GM23248 (cell line): ENCODE results near the gene OR2A1. TPM values are rescaled to one million over a fixed set of nuclear protein-coding genes. Genes with fewer than 3 reads are reported as not detected.
"Not testable (repeated sequence)": the region's sequence is repeated elsewhere in the genome, so short reads cannot be mapped to it uniquely, and the experiment has no call there.

Source experiments
- DNase-seq: peaks from one replicate; pipeline ENCODE4 v3.0.0-alpha.2; 2015
- H2AFZ ChIP-seq: fragments of 200-600 bp; sonication (generic); 2 replicates; pipeline ENCODE4 v1.6.1; 2016; ENCODE audit warnings: antibody characterized with exemption
- H3F3A ChIP-seq: fragments of 200-600 bp; sonication (generic); 2 replicates; pipeline ENCODE4 v1.6.1; 2016; ENCODE audit warnings: mild to moderate bottlenecking, antibody characterized with exemption, mixed run types; ENCODE audit not compliant: insufficient read depth
- H3K27ac ChIP-seq: fragments of 200-600 bp; sonication (generic); 2 replicates; pipeline ENCODE4 v1.5.1; 2016; ENCODE audit warnings: mild to moderate bottlenecking
- H3K27me3 ChIP-seq: fragments of 200-600 bp; sonication (generic); replicated peaks from 2 replicates; pipeline ENCODE4 v1.6.1; 2016; ENCODE audit warnings: mild to moderate bottlenecking; ENCODE audit not compliant: insufficient read depth
- H3K36me3 ChIP-seq: fragments of 200-600 bp; sonication (generic); 2 replicates; pipeline ENCODE4 v1.6.1; 2016; ENCODE audit warnings: low read depth, mild to moderate bottlenecking
- H3K4me1 ChIP-seq: fragments of 200-600 bp; sonication (generic); 2 replicates; pipeline ENCODE4 v1.6.1; 2016; ENCODE audit warnings: mild to moderate bottlenecking; ENCODE audit not compliant: insufficient read depth
- H3K4me2 ChIP-seq: fragments of 200-600 bp; sonication (generic); one replicate; pipeline ENCODE4 v1.6.1; 2016; ENCODE audit warnings: mild to moderate bottlenecking; ENCODE audit not compliant: unreplicated experiment
- H3K4me3 ChIP-seq: fragments of 200-600 bp; sonication (generic); 2 replicates; pipeline ENCODE4 v1.5.1; 2016; ENCODE audit warnings: mild to moderate bottlenecking
- H3K79me2 ChIP-seq: fragments of 200-600 bp; sonication (generic); 2 replicates; pipeline ENCODE4 v1.6.1; 2016; ENCODE audit warnings: mild to moderate bottlenecking; ENCODE audit not compliant: insufficient read depth
- H3K9ac ChIP-seq: fragments of 200-600 bp; sonication (generic); 2 replicates; pipeline ENCODE4 v1.6.1; 2016; ENCODE audit warnings: mild to moderate bottlenecking
- H3K9me2 ChIP-seq: fragments of 200-600 bp; sonication (generic); 2 replicates; pipeline ENCODE4 v1.6.1; 2016; ENCODE audit warnings: mixed run types, mild to moderate bottlenecking, moderate library complexity; ENCODE audit not compliant: insufficient read depth
- H3K9me3 ChIP-seq: fragments of 200-600 bp; sonication (generic); one replicate; pipeline ENCODE4 v1.6.1; 2017; ENCODE audit warnings: low read depth
- H4K20me1 ChIP-seq: fragments of 200-600 bp; sonication (generic); 2 replicates; pipeline ENCODE4 v1.6.0; 2016; ENCODE audit not compliant: insufficient read depth
- WGBS, 2 experiments: methylation state at CpG; one replicate each; pipeline ENCODE4 v1.1.6; 2015 to 2017; ENCODE audit warnings: low lambda C conversion rate in 2 of 2, low coverage in 1 of 2; ENCODE audit errors: missing lambda C conversion rate in 2 of 2; 5-methylcytosine and 5-hydroxymethylcytosine counted together
- in situ Hi-C: fragments of 300-500 bp; cut with MboI; formaldehyde crosslinking; loops from 2 replicates; pipeline ENCODE4 v1.15.0; 2020
- polyA plus RNA-seq: library from polyadenylated mRNA; unstranded; fragments of >200 nt; fragmentation: Nextera tagmentation; extraction: Ambion mirVana; gene quantifications from 2 replicates; pipeline ENCODE4 v1.2.1, GENCODE V29; 2016
- total RNA-seq: library from RNA; depleted of rRNA; stranded (reverse); fragments of >200 nt; shearing (Covaris generic); gene quantifications from 2 replicates; pipeline ENCODE4 v1.2.3, GENCODE V29; 2014

The OR2A1 gene
- total and polyA plus RNA-seq, 2 experiments from 2014 or later = 0.10 to 0.32 TPM

DNA sequence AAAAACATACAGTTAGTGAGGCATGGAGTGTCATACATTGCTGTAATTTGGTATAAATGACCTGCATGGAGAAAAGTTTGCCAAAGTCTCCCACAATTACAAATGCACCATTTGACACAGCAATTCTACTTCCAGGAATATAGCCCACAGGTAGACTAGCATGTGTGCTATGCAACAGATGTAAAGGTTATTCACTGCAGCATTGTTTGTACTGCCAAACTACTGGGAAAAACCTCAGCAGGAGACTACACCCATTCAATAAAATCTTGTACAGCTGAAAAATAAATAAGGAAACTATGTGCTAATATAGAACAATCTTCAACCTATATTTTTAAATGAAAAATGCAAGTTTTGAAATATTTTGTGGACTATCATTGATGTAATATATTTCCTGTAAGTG lies 17.8 kb downstream of the OR2A1 start:
- H3K36me3 ChIP-seq, H3K79me2 ChIP-seq, H3K9me2 ChIP-seq, H3K9ac ChIP-seq, H3K27me3 ChIP-seq, H3K4me1 ChIP-seq, H3K9me3 ChIP-seq, H3K4me2 ChIP-seq, H3K4me3 ChIP-seq, H3F3A ChIP-seq, DNase-seq, in situ Hi-C loops, H3K27ac ChIP-seq, H4K20me1 ChIP-seq, H2AFZ ChIP-seq: not testable (repeated sequence)

DNA sequence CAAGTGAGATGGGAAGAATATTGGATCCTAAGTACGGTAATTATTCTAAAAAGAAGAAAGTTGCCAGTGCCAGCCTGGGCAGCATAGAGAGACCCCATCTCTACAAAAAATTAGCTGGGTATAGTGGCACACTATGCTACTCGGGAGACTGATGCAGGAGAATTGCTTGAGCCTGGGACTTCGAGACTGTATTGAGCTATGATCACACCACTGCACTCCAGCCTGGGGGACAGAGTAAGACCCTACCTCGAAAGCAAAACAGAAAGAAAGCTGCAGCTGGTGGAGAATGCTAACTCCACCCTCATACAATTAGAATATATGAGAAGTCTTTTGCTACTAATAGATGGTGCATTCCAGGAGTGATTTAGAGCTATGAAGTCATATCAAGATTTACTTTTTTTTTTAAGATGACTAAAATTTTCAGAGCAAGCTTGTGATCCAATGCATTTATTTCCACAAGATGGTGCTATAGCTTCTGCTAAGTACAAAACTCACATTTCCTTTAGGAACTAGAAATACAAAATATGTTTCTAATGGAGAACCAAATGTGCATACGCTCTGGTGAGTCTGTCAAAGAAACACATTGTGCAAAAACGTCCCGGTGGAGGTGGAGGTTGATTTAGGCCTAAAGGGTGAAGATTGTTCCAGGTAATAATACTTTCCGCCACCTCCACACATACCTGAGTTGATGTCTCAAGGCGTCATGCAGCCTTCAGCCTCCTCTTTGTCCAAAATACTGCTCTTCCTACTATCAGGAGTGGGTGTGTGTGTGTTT lies 19.2 kb downstream of the OR2A1 start:
- WGBS, 2 experiments = 81% methylated on average over 4 of the region's 9 CpGs

GRCh38 chr7:144331996-144332288 lies 19.7 kb downstream of the OR2A1 start:
- H3K9ac ChIP-seq, H3K4me1 ChIP-seq, H3F3A ChIP-seq, H3K27me3 ChIP-seq, H3K27ac ChIP-seq, H2AFZ ChIP-seq, H3K4me3 ChIP-seq, H4K20me1 ChIP-seq, DNase-seq, H3K36me3 ChIP-seq, in situ Hi-C loops, H3K4me2 ChIP-seq, H3K9me3 ChIP-seq, H3K79me2 ChIP-seq, H3K9me2 ChIP-seq: not testable (repeated sequence)
- WGBS, 2 experiments = 92 to 96% methylated on average over 2 of the region's 2 CpGs

More for the DNA sequence above, 19.2 kb downstream of the OR2A1 start:
- H3K27me3 ChIP-seq, DNase-seq, H3K9me3 ChIP-seq, H3F3A ChIP-seq, H3K9me2 ChIP-seq, H3K79me2 ChIP-seq, H3K27ac ChIP-seq, H3K36me3 ChIP-seq, H3K4me1 ChIP-seq, H3K4me3 ChIP-seq, H4K20me1 ChIP-seq, H3K9ac ChIP-seq, H3K4me2 ChIP-seq, in situ Hi-C loops, H2AFZ ChIP-seq: not testable (repeated sequence)

DNA sequence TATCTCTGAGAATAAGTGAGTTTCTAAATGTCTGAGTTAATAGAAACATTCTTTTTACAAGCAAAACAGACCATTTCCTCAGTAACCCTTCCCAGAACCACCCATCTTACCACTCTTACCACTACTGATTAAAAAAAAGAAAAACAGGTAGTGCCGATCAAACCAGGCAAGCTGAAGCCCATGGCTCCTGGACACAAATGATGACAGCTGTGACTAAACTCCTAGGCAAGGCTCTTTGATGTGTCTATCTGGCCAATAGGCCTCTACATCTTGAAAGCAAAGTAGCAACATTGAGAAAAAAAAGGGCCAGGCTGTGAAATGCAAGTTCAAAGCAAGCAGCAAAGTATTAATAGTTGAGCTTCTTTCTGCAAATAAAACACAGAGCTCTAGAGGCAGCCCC lies 36.4 kb downstream of the OR2A1 start:
- not testable (repeated sequence) for DNase-seq, H3K79me2 ChIP-seq

GRCh38 chr7:144351667-144352066 lies 39.4 kb downstream of the OR2A1 start:
- in situ Hi-C loops, H3K4me3 ChIP-seq, DNase-seq, H3K79me2 ChIP-seq, H3K9ac ChIP-seq, H3K36me3 ChIP-seq, H3K27me3 ChIP-seq, H3K4me2 ChIP-seq, H3K9me3 ChIP-seq, H3K27ac ChIP-seq, H4K20me1 ChIP-seq, H3F3A ChIP-seq, H3K4me1 ChIP-seq, H2AFZ ChIP-seq, H3K9me2 ChIP-seq: not testable (repeated sequence)
- WGBS, 2 experiments = 60 to 68% methylated on average over 2 of the region's 3 CpGs

More for the DNA sequence above, 36.4 kb downstream of the OR2A1 start:
- no CpG with 5 or more reads among the region's 1 CpG for WGBS, 2 experiments
- H3K27ac ChIP-seq, H3K27me3 ChIP-seq, in situ Hi-C loops, H3F3A ChIP-seq, H3K4me2 ChIP-seq, H3K4me1 ChIP-seq, H4K20me1 ChIP-seq, H3K4me3 ChIP-seq, H3K9ac ChIP-seq, H3K9me3 ChIP-seq, H2AFZ ChIP-seq, H3K36me3 ChIP-seq, H3K9me2 ChIP-seq: not testable (repeated sequence)

GRCh38 chr7:144355176-144355822 lies 43.1 kb downstream of the OR2A1 start, which contains the start of gene ARHGEF5:
Gene ARHGEF5, plus strand, starts transcription at chr7:144355402. Its CDS starts 7,268 bp downstream, at chr7:144362670.
- in situ Hi-C loops, H3K9me3 ChIP-seq, H4K20me1 ChIP-seq, H3K27ac ChIP-seq, H3K9me2 ChIP-seq, DNase-seq, H3K27me3 ChIP-seq, H2AFZ ChIP-seq, H3K4me1 ChIP-seq, H3K4me2 ChIP-seq, H3F3A ChIP-seq, H3K36me3 ChIP-seq, H3K79me2 ChIP-seq: not testable (repeated sequence)
- Histone ChIP-seq H3K4me3 (0 out of 2 replicates have a peak within 1 kb of the TSS, but pooled peaks have one; percentile 43), H3K9ac (0 out of 2 replicates have a peak within 1 kb of the TSS, but pooled peaks have one; percentile 38)
- no CpG with 5 or more reads among the region's 50 CpGs for WGBS, 2 experiments

- H3K79me2 ChIP-seq, H3K9ac ChIP-seq, in situ Hi-C loops, H3K9me3 ChIP-seq, H4K20me1 ChIP-seq, H3K9me2 ChIP-seq, H3K4me3 ChIP-seq, H3K4me1 ChIP-seq, H3F3A ChIP-seq, H3K27ac ChIP-seq, DNase-seq, H3K27me3 ChIP-seq, H2AFZ ChIP-seq, H3K4me2 ChIP-seq, H3K36me3 ChIP-seq: not testable (repeated sequence)
- WGBS, 2 experiments = no CpG with 5 or more reads among the region's 6 CpGs
These were observed 44.0 kb downstream of the OR2A1 start for GRCh38 chr7:144356185-144356584.
